Uterus (tissue), 4 donors: ENCODE results near the gene TMEM131. TPM values are rescaled to one million over a fixed set of nuclear protein-coding genes. Genes with fewer than 3 reads are reported as not detected.

ENCODE experiments used
- DNase-seq, 2 donors: peaks; one replicate each; pipeline ENCODE4 v3.0.0-alpha.2; 2019 to 2020
- H3K27ac ChIP-seq, 2 donors: fragments of 200-600 bp; sonication (generic); 1 replicate in 1 of 2; 2 replicates in 1 of 2; pipeline ENCODE4 v1.5.1; 2016 to 2018
- H3K27me3 ChIP-seq, 2 donors: fragments of 200-600 bp; sonication (generic); one replicate each; pipeline ENCODE4 v1.5.1; 2018 to 2019; ENCODE audit warnings: control low read depth in 1 of 2
- H3K36me3 ChIP-seq, 2 donors: fragments of 200-600 bp; sonication (generic); one replicate each; pipeline ENCODE4 v1.5.1; 2019; ENCODE audit warnings: control low read depth in 1 of 2
- H3K4me1 ChIP-seq, 2 donors: fragments of 200-600 bp; sonication (generic); one replicate each; pipeline ENCODE4 v1.5.1; 2018 to 2019; ENCODE audit warnings: control low read depth in 1 of 2
- H3K4me3 ChIP-seq, 2 donors: fragments of 200-600 bp; sonication (generic); 1 replicate in 1 of 2; 2 replicates in 1 of 2; pipeline ENCODE4 v1.5.1; 2018 to 2019; ENCODE audit warnings: mild to moderate bottlenecking in 1 of 2
- H3K9me3 ChIP-seq, 2 donors: fragments of 200-600 bp; sonication (generic); one replicate each; pipeline ENCODE4 v1.5.1; 2019; ENCODE audit warnings: control low read depth in 1 of 2
- POLR2A ChIP-seq, 2 donors: fragments of 450-650 bp; IDR thresholded peaks; one replicate each; pipeline ENCODE4 v1.6.1; 2016; ENCODE audit warnings: antibody characterized with exemption in 2 of 2, mild to moderate bottlenecking in 1 of 2, moderate library complexity in 1 of 2
- intact Hi-C: fragments of 100-400 bp; cut with DNase I; formaldehyde crosslinking; loops from one replicate; pipeline ENCODE4 v1.15.1; 2023; ENCODE audit warnings: low total_unique reads
- total RNA-seq, 4 donors: library from RNA; depleted of rRNA in 3 of 4; stranded (reverse); fragments of >200 nt in 3 of 4; gene quantifications; one replicate each; pipeline versions ENCODE4 v1.1.0 to v1.2.4, GENCODE V29; 2014 to 2023
- TF ChIP-seq, protein P1 (sequence below), 4 experiments: fragments of 200-600 bp in 2 of 4; fragments of 450-650 bp in 2 of 4; sonication (generic) in 2 of 4; IDR thresholded peaks; one replicate each; pipeline ENCODE4 v1.5.1; 2016 to 2019; ENCODE audit warnings: antibody characterized with exemption in 4 of 4, mild to moderate bottlenecking in 2 of 4, moderate library complexity in 1 of 4
- donor health status: DM: yes; HTN: yes; CAD: no.

TMEM131 gene
- total RNA-seq, 4 donors from 2014 or later: 14.1 to 62.4 (median 35.4) TPM

DNA sequence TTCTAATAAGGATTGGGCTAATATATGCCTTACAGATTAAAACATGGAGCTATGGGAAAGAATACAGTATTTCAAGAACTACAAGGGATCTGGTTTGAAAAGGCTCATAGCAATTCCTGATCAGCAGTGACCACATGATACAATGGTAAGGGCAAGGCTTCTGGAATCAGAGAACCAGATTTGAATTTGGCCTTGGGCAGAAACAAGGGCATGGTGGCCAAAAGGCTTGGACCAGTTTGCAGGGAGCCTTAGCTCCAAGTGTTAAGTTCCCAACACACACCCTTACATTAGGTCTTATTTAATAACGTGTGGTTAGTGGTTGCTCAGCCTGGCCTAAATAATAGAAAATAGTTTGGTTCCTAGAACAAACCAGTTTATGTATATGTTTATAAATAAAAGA is 194.7 kb downstream of the TMEM131 start:
- Histone ChIP-seq H3K27me3 (no peaks in the 10 kb centered on the region), H3K36me3 (no peaks in the 10 kb centered on the region), H3K4me1 (no peaks in the 10 kb centered on the region), H3K4me3 (no peak overlapping the region), H3K27ac (no peak overlapping the region), H3K9me3 (no peaks in the 10 kb centered on the region)
- intact Hi-C loops: loop anchor here (10.0 kb wide), 1 partner anchor 584 kb away; no protein-coding TSS in a partner anchor
- no peak for TF ChIP-seq POLR2A (IDR thresholded peaks at IDR 0.05)
- TF ChIP-seq, protein P1, sequence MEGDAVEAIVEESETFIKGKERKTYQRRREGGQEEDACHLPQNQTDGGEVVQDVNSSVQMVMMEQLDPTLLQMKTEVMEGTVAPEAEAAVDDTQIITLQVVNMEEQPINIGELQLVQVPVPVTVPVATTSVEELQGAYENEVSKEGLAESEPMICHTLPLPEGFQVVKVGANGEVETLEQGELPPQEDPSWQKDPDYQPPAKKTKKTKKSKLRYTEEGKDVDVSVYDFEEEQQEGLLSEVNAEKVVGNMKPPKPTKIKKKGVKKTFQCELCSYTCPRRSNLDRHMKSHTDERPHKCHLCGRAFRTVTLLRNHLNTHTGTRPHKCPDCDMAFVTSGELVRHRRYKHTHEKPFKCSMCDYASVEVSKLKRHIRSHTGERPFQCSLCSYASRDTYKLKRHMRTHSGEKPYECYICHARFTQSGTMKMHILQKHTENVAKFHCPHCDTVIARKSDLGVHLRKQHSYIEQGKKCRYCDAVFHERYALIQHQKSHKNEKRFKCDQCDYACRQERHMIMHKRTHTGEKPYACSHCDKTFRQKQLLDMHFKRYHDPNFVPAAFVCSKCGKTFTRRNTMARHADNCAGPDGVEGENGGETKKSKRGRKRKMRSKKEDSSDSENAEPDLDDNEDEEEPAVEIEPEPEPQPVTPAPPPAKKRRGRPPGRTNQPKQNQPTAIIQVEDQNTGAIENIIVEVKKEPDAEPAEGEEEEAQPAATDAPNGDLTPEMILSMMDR (IDR thresholded peaks at IDR 0.05): no peak
- no peak for DNase-seq

DNA sequence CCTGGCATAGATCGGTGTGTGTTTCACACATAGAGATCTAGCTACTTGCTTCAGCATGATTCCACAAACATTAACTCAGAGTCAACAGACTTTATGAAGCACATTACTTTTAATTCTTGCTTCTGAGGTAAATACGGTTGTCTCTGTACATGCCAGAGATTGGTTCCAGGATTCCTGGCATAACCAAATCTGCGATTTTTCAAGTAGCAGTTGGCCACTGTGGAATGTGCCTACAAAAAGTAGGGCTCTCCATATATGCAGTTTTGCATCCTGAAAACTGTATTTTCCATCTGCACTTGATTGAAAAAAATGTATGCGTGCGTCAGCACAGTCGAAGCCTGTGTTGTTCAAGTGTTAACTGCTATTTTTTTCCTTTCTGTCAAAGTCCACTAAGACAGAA is 197.3 kb downstream of the TMEM131 start:
- Histone ChIP-seq H3K9me3 (no peaks in the 10 kb centered on the region), H3K27me3 (no peaks in the 10 kb centered on the region), H3K27ac (no peak overlapping the region), H3K4me3 (no peak overlapping the region), H3K4me1 (no peaks in the 10 kb centered on the region), H3K36me3 (no peaks in the 10 kb centered on the region)
- DNase-seq: no peak
- no peak for TF ChIP-seq POLR2A (IDR thresholded peaks at IDR 0.05)
- TF ChIP-seq, protein P1 (IDR thresholded peaks at IDR 0.05): no peak
- intact Hi-C loops: no loop called here

DNA sequence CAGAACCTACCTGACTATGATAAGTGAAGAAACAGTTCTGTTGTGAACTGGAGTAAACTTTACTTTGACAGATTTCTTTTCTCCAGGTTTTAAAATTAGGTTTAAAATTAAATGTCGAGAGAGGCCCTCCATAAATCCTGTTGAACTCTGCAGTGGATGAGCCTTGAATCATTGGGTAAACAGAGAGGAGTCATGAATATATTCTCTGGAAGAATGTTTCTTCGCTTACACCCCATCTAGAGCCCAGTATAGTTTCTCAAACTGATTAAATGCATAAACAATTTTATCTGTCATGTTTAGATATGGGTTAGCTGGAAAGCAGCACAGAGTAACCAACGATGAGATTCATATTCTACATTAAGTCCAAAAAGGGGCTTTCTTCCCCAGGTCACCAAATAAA is 198.4 kb downstream of the TMEM131 start:
- no peaks in the 10 kb centered on the region for H3K36me3 ChIP-seq
- H3K4me1 ChIP-seq: no peaks in the 10 kb centered on the region
- TF ChIP-seq, protein P1 (IDR thresholded peaks at IDR 0.05): no peak
- TF ChIP-seq POLR2A (IDR thresholded peaks at IDR 0.05): no peak
- no peak overlapping the region for H3K4me3 ChIP-seq
- intact Hi-C loops: no loop called here
- no peaks in the 10 kb centered on the region for H3K27me3 ChIP-seq
- no peaks in the 10 kb centered on the region for H3K9me3 ChIP-seq
- H3K27ac ChIP-seq: no peak overlapping the region
- no peak for DNase-seq

DNA sequence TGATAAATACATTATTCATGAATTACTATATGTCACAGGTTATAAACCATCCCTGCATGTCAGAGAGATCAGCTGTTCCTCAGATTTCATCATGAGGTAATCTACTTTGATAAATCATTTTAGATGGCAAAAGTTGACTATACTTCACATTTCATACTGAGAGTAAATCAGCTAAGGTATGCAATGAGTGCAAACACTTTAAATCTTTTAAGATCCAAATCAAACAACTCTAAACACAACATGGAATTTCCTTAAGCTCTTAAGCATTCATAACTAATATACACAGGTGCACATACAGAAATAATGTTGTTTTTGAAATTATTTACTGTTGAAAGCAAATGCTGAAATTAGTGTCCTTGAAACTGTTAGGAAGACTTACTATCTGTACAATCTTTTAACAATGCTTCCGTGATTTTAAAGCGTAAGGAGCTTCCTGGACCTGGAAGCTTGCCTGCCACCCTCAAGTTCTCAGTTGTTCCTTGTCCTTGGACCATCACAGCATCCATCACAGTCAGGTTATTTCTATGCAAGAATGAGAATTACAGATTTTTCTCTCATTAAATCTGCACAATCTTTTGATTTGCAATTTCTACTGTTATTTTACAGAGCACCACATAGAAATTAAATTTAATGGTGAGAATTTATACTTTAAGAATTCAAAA is 199.2 kb downstream of the TMEM131 start:
- Histone ChIP-seq H3K4me1 (no peaks in the 10 kb centered on the region), H3K4me3 (no peak overlapping the region), H3K36me3 (no peaks in the 10 kb centered on the region), H3K27ac (no peak overlapping the region), H3K9me3 (no peaks in the 10 kb centered on the region), H3K27me3 (no peaks in the 10 kb centered on the region)
- TF ChIP-seq, protein P1 (IDR thresholded peaks at IDR 0.05): no peak
- TF ChIP-seq POLR2A (IDR thresholded peaks at IDR 0.05): no peak
- no peak for DNase-seq
- intact Hi-C loops: no loop called here

DNA sequence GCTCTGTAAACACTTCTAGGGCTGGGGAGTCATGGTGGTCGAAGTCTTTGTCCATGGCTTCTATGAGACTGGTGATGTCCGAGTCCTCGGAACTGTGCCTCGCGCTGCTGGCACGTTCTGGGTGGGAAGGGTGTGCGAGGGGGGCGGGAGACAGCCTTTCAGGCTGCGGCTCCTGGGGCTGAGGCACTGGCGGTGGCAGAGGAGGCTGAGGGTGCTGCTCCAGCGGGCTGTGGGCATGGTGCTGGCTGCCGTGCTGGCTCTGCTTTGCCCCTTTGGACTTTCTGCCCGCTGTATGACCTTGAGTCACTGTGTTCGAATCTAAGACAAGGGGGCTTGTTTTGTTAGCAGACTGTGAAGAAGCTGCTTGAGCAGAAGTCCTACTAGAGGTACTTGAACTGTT is 203.3 kb downstream of the TMEM131 start:
- TF ChIP-seq, protein P1 (IDR thresholded peaks at IDR 0.05): no peak
- no peak for TF ChIP-seq POLR2A (IDR thresholded peaks at IDR 0.05)
- H3K9me3 ChIP-seq: no peaks in the 10 kb centered on the region
- H3K27ac ChIP-seq: no peak overlapping the region
- no peaks in the 10 kb centered on the region for H3K36me3 ChIP-seq
- no peak overlapping the region for H3K4me3 ChIP-seq
- H3K4me1 ChIP-seq: no peaks in the 10 kb centered on the region
- no peak for DNase-seq
- no peaks in the 10 kb centered on the region for H3K27me3 ChIP-seq
- intact Hi-C loops: no loop called here
